GM12865 (cell line): ENCODE measurements around the gene ABCA4.
"Not testable (repeated sequence)": the region's sequence is repeated elsewhere in the genome, so short reads cannot be mapped to it uniquely, and the experiment has no call there.

Source experiments
- DNase-seq: peaks from one replicate; pipeline ENCODE4 v3.0.0; 2010; ENCODE audit warnings: low read depth
- H3K4me3 ChIP-seq: 2 replicates; pipeline ENCODE4 v1.5.1; 2011; ENCODE audit warnings: mild to moderate bottlenecking, low read depth, low read length, control low read depth
- TF ChIP-seq, protein P1 (sequence below): IDR thresholded peaks from 2 replicates; pipeline ENCODE4 v1.5.1; 2011; ENCODE audit warnings: low read length, control low read depth, low read depth, inconsistent platforms; ENCODE audit not compliant: insufficient read depth; ENCODE audit errors: missing control alignments

ABCA4 gene

GRCh38 chr1:93961906-93962305, 159.0 kb downstream of the ABCA4 start:
- no peak overlapping the region for H3K4me3 ChIP-seq
- DNase-seq = no peak
- TF ChIP-seq, protein P1, sequence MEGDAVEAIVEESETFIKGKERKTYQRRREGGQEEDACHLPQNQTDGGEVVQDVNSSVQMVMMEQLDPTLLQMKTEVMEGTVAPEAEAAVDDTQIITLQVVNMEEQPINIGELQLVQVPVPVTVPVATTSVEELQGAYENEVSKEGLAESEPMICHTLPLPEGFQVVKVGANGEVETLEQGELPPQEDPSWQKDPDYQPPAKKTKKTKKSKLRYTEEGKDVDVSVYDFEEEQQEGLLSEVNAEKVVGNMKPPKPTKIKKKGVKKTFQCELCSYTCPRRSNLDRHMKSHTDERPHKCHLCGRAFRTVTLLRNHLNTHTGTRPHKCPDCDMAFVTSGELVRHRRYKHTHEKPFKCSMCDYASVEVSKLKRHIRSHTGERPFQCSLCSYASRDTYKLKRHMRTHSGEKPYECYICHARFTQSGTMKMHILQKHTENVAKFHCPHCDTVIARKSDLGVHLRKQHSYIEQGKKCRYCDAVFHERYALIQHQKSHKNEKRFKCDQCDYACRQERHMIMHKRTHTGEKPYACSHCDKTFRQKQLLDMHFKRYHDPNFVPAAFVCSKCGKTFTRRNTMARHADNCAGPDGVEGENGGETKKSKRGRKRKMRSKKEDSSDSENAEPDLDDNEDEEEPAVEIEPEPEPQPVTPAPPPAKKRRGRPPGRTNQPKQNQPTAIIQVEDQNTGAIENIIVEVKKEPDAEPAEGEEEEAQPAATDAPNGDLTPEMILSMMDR = no peak

DNA sequence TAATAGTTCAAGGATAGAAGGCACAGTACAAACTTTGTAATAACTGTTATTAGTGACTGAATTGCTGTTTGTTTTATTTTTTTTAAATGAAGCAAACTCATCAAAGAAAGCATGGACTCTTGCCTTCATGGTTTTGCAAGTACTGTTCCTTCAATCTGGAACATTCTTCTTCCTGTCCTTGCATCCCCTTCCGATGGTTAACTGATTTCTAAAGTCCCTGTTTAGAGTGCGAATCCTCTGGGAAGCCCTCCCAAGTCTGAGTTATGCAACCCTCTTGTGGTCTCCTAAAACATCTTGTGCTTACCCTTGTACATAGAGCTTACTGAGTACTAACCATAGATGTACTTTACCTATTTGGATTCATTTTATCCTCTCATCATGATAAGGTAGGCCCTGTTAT, 159.5 kb downstream of the ABCA4 start:
- no peak for DNase-seq
- TF ChIP-seq, protein P1 = no peak
- no peak overlapping the region for H3K4me3 ChIP-seq

DNA sequence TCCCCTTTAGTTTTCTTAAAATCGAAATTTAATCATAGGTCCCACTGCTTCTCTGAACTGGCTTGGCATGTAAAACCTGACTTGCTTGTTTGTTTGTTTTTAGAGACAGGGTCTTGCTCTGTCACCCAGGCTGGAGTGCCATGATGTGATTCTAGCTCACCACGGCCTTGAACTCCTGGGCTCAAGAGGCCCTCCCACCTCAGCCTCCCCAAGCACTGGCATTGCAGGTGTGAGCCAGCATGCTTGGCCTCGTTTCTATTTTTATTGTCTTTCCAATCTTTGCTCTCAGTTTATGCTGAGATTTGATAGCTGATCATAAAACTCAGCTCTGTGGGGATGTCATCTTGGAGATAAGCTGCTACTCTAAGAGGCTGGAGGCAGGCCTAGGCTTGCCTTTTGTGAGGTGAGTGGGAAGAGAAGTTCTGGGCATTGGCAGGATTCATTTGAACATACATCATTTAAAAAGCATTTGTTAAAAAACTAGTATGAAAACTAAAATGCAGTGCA, 160.3 kb downstream of the ABCA4 start:
- DNase-seq = no peak
- TF ChIP-seq, protein P1 = no peak
- no peak overlapping the region for H3K4me3 ChIP-seq

GRCh38 chr1:93959413-93959812, 161.5 kb downstream of the ABCA4 start:
- no peak overlapping the region for H3K4me3 ChIP-seq
- TF ChIP-seq, protein P1 = no peak
- DNase-seq = no peak

DNA sequence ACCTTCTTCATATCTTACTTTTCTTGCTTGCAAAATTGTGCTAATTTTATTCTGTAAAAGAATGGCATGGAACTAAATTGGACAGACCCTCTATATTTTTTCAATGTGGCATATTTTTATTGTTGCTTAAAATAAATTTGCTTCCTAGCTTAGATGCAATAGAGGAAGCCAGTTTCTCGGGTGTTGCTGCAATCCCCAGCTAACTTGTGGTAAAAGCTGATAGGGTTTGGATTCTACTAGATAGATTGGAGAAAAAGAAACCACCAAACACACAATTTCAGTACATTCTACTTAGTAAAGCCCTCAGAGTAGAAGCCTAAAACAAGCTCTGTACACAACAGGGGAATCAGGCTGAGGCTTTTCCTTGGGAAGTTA, 162.2 kb downstream of the ABCA4 start:
- TF ChIP-seq, protein P1 = no peak
- no peak overlapping the region for H3K4me3 ChIP-seq
- no peak for DNase-seq

- DNase-seq = no peak
- TF ChIP-seq, protein P1 = no peak
- no peak overlapping the region for H3K4me3 ChIP-seq
Observed at GRCh38 chr1:93958032-93958725, 162.8 kb downstream of the ABCA4 start.

GRCh38 chr1:93955765-93956164, 165.2 kb downstream of the ABCA4 start:
- no peak overlapping the region for H3K4me3 ChIP-seq
- no peak for DNase-seq
- TF ChIP-seq, protein P1 = no peak

- DNase-seq, H3K4me3 ChIP-seq: not testable (repeated sequence)
Observed at GRCh38 chr1:93947002-93947686, 173.8 kb downstream of the ABCA4 start.
